Cardiac fibroblast (primary cell): Measurements from ENCODE around the gene MCTP2.

ENCODE experiments used
- DNase-seq, 2 donors: peaks; one replicate each; pipeline versions ENCODE4 v3.0.0 to v3.0.0-alpha.2; 2010; ENCODE audit warnings: low read depth in 2 of 2
- H3K4me3 ChIP-seq, 2 donors: replicated peaks in 1 of 2; 1 replicate in 1 of 2; 2 replicates in 1 of 2; pipeline ENCODE4 v1.5.1; 2011; ENCODE audit warnings: low read depth in 2 of 2, low read length in 2 of 2, mild to moderate bottlenecking in 2 of 2, moderate library complexity in 1 of 2
- TF ChIP-seq, protein P1 (sequence below): IDR thresholded peaks from one replicate; pipeline ENCODE4 v1.5.1; 2011; ENCODE audit warnings: low read depth, mild to moderate bottlenecking, low read length, inconsistent platforms

The MCTP2 gene

DNA sequence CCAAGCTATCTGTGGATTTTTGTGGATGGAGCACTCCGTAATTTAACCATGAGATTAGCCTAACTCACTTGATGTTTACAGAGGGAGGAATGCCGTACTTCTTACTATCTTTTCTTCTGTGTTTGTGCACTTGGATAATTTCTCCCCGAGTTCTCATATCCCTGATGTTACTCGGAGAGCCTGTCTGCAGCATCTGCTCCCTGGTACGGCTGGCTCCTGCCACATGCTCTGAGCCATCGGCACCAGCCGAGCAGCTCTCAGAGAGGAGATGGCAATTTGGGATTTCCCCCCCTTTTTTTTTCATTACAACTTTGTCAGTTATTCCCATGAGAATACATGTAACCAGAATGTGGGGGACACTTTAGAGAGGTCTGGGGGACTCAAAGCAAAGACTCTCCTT is 155.0 kb downstream of the MCTP2 start:
- no peak overlapping the region for H3K4me3 ChIP-seq
- TF ChIP-seq, protein P1, sequence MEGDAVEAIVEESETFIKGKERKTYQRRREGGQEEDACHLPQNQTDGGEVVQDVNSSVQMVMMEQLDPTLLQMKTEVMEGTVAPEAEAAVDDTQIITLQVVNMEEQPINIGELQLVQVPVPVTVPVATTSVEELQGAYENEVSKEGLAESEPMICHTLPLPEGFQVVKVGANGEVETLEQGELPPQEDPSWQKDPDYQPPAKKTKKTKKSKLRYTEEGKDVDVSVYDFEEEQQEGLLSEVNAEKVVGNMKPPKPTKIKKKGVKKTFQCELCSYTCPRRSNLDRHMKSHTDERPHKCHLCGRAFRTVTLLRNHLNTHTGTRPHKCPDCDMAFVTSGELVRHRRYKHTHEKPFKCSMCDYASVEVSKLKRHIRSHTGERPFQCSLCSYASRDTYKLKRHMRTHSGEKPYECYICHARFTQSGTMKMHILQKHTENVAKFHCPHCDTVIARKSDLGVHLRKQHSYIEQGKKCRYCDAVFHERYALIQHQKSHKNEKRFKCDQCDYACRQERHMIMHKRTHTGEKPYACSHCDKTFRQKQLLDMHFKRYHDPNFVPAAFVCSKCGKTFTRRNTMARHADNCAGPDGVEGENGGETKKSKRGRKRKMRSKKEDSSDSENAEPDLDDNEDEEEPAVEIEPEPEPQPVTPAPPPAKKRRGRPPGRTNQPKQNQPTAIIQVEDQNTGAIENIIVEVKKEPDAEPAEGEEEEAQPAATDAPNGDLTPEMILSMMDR = no peak
- no peak for DNase-seq

DNA sequence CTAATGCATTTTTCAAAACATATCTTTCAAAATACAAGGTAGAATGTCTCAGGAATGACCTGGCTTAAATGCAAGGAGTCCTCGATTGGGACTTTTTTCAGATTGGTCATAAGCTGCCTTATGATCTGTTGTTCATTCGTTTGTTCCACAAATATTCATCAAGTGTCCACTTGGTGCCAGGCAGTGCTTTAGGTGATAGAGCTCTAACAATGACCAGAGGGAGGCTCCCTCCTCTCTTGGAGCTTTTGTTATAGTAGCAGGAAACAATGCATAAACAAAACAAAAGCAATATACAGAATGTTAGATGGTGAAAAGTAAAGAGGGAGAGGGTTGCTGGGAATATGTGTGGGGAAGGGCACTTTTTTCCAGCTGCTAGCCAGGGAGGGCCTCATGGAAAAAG is 156.1 kb downstream of the MCTP2 start:
- no peak overlapping the region for H3K4me3 ChIP-seq
- TF ChIP-seq, protein P1 = no peak
- DNase-seq = no peak

DNA sequence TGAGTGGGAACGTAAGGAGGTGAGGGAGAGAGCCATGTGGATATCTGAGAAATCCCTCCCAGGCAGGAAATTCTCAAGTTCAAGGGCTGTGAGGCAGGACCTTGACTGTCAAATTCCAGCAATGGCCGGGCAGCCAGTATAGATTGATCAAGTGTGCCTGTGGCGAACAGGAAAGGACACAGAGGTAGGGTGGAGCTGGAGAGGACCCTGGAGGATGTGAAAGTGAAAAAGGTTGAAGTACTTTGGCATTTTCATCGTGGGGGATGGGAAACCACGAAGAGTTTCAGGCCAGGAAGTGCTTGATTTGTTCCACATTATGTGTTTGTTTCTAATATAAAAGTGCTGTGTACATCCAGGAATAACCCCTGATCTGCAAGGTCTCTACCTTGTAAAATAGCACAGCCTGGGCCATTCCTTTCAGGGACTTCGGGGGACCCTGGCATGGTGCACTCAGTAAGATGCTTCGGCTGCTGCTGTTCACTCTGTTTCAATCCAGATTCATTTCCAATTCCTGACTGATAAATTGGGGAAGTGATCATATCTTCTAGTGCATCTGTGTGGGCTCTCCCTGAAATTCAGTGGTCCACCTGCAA is 156.6 kb downstream of the MCTP2 start:
- TF ChIP-seq, protein P1 = no peak
- no peak for DNase-seq
- no peak overlapping the region for H3K4me3 ChIP-seq

DNA sequence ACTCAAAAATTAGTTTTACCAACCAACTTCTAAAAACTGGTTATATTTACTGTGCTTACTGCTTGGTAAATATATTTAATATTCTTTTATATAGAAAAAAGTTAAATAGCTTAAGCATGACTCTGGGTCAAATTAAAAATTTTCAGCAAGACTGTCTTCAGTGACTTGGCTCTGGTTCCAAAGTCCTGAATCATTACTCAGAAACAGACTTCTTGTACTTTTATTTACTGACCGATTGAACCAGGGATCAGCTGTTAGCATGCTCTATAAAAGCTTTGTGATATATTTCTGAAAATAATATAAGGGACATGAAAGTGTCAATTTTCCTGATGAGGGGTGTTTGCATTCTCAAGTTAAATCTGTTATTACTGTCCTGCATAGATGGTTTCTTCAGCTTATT is 164.3 kb downstream of the MCTP2 start:
- TF ChIP-seq, protein P1 = no peak
- no peak overlapping the region for H3K4me3 ChIP-seq
- peak; percentile 4 to 48 for DNase-seq

DNA sequence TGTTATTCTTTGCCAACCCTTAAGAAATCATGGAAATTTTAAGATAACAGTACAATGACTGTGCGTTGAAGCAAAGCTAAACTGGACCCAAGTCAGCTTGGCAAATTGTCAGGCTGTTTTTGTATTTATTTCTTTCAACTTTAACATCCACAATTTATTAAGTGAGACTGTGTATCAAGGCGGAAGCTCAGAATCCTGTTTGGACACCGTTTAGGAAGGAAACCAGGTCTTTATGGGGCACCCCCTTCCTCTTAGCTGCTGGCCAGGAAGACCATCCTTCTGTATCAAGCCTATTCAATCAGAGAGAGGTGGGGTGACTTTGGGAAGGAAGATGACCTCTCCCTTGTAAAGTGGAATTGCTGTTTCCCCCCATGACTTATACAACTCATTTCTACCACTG is 166.0 kb downstream of the MCTP2 start:
- TF ChIP-seq, protein P1 = no peak
- H3K4me3 ChIP-seq = no peak overlapping the region

DNA sequence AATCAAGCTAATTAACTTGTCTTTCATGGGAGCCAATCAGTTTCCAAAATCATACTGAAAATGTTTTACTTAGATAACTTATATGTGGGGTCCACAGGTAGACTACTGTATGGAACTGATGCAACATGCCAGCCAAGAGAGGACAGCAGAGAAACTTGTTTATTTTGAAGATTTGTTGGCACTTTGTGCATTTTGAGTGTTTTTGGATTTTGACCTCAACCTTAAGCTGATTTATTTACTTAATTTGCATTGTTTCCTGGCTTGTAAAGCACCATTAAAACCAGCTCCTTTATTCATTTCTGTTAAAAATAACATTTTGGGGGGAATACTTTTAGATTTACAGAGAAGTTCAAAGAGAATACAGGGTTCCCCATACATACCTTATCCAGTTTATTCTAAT is 166.6 kb downstream of the MCTP2 start:
- no peak for DNase-seq
- H3K4me3 ChIP-seq = no peak overlapping the region
- TF ChIP-seq, protein P1 = no peak

More for the DNA sequence above, 166.0 kb downstream of the MCTP2 start:
- DNase-seq = peak; percentile 6 to 12
